NCI-H1436 treated with DMSO at 0.1 percent for 48 hours (cell line): Measurements from ENCODE around the gene PRPF40A.

ENCODE experiments used
- DNase-seq: peaks from one replicate; lab custom pipeline; 2025; lab: John Stamatoyannopoulos, UW

PRPF40A gene

GRCh38 chr2:152617456-152618192 lies 99.6 kb downstream of the PRPF40A start:
- DNase-seq: no peak

- no peak for DNase-seq
Measured at GRCh38 chr2:152615177-152615576, 102.1 kb downstream of the PRPF40A start.

DNA sequence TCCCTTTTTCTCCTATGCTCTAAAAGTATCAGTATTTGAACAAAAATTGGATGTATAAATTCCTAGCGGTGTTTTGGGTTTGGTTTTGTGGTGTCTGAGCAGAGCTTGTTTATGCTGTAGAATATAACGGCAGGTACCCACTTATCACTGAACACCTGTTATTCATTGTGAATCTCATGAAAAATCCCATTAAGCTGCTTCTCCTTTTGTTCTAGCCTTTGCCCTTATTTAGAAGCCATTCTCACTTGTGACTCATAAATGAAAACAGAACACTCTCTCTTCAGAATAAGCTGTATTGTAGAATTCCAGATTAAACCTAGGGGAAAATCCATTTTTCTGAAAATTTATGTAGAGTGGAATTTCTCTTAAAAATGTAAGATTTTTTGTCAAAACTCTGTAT lies 104.0 kb downstream of the PRPF40A start:
- no peak for DNase-seq

- DNase-seq: no peak
Measured at GRCh38 chr2:152611458-152612231, 105.6 kb downstream of the PRPF40A start.

GRCh38 chr2:152609699-152610098 lies 107.6 kb downstream of the PRPF40A start:
- DNase-seq: no peak

DNA sequence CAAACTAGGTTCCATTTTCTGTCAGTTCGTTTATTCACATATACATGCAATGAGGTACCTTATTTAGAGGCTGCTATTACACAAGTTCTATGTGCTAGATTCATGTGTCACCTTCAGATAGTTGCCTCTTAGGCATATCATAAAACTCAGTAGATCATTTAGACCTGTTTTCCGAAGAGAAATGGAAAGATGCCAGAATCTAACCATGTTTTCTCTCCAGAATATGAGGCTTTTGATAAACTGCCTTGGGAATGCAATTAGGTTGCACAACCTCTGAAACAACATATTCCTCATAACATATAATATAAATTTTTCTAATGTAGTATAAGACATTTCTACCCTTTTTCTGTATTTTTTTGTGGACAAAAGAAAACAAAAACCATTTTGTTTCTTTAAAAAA lies 108.1 kb downstream of the PRPF40A start:
- no peak for DNase-seq

DNA sequence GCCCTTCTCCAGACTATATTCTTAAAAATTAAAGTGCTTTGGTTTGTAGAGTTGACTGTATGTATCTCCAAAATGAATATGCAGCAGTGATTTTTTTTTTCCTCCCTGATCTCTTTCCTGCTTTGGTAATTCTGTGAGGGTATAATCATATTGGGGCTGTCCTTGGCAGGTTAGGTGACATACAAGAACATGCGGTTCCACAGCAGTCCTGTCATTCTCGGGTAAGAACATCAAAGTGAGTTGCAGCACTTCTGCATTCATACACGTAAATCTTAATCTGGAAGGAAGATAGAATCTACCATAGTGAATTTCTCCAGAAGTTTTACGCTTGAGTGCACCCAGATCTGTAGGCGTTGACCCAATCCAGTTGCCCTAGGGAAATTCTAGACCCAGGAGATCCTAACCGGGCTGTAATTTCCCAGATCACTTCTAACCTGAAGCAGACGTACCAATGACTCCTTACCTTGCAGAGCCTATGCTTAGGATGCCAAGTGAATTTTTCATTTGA lies 109.4 kb downstream of the PRPF40A start:
- no peak for DNase-seq

DNA sequence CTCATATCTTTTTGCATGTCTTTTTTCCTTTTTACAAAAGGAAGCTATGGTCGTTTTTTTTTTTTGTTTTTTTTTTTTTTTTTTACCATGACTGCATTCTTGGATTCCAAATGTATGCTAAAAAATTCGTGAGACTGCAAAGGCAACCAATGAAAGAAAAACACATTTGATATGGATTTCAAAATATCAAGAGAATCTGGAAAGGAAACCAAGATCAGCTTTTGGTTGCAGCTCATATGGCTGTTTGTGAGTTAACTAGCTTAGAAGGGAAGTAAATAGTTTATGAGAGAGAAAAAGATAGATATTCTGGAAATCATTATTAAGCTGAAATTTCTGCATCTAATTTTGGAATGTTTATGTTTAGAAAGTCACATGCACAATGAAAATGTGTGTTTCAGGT lies 110.3 kb downstream of the PRPF40A start:
- no peak for DNase-seq

DNA sequence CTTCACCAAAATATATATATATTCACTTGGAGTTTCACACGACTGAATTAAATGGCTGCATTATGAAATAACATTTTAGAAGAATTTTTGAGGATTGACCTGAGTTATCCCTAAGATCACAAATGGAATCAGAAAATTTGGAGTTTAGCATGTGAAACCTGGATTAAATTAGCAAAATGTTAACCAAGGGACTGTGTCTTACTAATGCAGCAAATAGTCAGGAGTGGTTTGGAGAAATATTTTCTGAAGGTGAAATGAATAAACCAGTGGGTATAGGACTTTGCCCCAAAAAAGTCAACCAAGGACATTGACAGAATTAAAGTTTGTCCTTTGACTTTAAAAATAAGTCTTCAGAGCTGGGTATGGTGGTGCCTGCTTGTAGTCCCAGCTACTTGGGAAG lies 111.2 kb downstream of the PRPF40A start:
- DNase-seq: no peak

DNA sequence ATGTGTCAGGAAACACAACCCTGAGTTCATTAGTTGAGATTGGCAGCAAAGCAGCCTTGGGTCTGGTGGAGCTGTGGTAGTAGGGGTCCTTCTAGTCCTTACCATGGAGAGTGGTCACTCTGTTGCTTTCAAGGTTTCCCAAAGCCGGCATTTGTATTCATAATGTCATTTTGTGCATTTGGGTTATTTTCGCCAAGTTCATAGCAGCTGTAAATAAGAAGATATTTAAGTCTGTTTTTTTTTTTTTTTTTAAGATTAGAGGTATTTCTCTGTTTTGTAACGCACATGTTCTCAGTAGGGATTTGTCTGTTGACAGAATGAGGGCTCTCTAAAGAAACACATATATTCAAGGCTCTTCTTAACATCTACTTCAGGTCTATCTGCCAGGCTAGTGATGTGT lies 114.1 kb downstream of the PRPF40A start:
- DNase-seq: no peak

DNA sequence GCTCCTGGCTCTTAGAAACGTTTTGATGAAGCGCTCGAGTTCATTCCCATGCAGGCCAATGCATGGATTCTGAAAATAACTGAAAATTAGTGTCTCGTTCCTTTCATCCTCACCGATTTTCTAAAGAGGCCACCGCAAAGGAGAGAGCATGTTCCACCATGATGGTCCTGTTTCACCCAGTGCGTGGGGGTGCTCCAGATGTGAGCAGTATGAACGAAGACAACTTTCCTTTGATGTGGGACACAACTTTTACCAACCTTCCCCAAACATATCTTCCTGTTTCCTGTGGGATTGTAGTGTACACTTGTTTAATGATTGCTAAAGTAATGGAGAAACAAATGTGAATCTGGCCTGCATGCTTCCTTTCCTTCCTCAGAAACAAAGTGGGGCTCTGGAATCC lies 114.5 kb downstream of the PRPF40A start:
- no peak for DNase-seq
